H9 (cell line): ENCODE data around the gene ENKUR. TPM values are rescaled to one million over a fixed set of nuclear protein-coding genes. Genes with fewer than 3 reads are reported as not detected.

Experiments used
- DNase-seq: peaks from one replicate; pipeline ENCODE4 v3.0.0-alpha.2; 2017
- H2AFZ ChIP-seq: one replicate; pipeline ENCODE4 v1.6.1; 2013; ENCODE audit warnings: mild to moderate bottlenecking, low read length, control low read depth, moderate library complexity
- H2AK5ac ChIP-seq: 2 replicates; pipeline ENCODE4 v1.6.1; 2013; ENCODE audit warnings: low read length, control low read depth, mixed read lengths; ENCODE audit not compliant: insufficient read length
- H2BK120ac ChIP-seq: one replicate; pipeline ENCODE4 v1.6.1; 2013; ENCODE audit warnings: low read depth, mild to moderate bottlenecking, low read length, control low read depth, inconsistent platforms; ENCODE audit not compliant: poor library complexity, severe bottlenecking
- H2BK12ac ChIP-seq: 2 replicates; pipeline ENCODE4 v1.6.1; 2013; ENCODE audit warnings: low read length, control low read depth, mixed read lengths, low read depth; ENCODE audit not compliant: insufficient read length
- H2BK15ac ChIP-seq: 2 replicates; pipeline ENCODE4 v1.6.1; 2013; ENCODE audit warnings: low read depth, low read length, control low read depth
- H2BK20ac ChIP-seq: one replicate; pipeline ENCODE4 v1.6.1; 2013; ENCODE audit warnings: low read depth, mild to moderate bottlenecking, low read length, control low read depth, inconsistent platforms; ENCODE audit not compliant: poor library complexity, severe bottlenecking
- H2BK5ac ChIP-seq: 2 replicates; pipeline ENCODE4 v1.6.1; 2013; ENCODE audit warnings: low read length, control low read depth, mixed read lengths; ENCODE audit not compliant: insufficient read length
- H3K14ac ChIP-seq: 2 replicates; pipeline ENCODE4 v1.6.1; 2013; ENCODE audit warnings: low read length, control low read depth; ENCODE audit not compliant: insufficient read depth
- H3K18ac ChIP-seq: 2 replicates; pipeline ENCODE4 v1.6.1; 2013; ENCODE audit warnings: low read depth, mild to moderate bottlenecking, mixed read lengths, low read length, control low read depth; ENCODE audit not compliant: insufficient read length
- H3K23ac ChIP-seq: 2 replicates; pipeline ENCODE4 v1.6.1; 2013; ENCODE audit warnings: low read length, control low read depth, mixed read lengths, low read depth; ENCODE audit not compliant: insufficient read length
- H3K23me2 ChIP-seq: 2 replicates; pipeline ENCODE4 v1.6.1; 2013; ENCODE audit warnings: low read depth, mild to moderate bottlenecking, mixed read lengths, low read length, control low read depth; ENCODE audit not compliant: insufficient read length, poor library complexity, severe bottlenecking
- H3K27ac ChIP-seq: 2 replicates; pipeline ENCODE4 v1.5.1; 2013; ENCODE audit warnings: low read length, control low read depth, mixed read lengths, low read depth; ENCODE audit not compliant: insufficient read length
- H3K27me3 ChIP-seq: 2 replicates; pipeline ENCODE4 v1.6.1; 2013; ENCODE audit warnings: low read length, control low read depth, inconsistent platforms; ENCODE audit not compliant: insufficient read depth
- H3K4ac ChIP-seq: 2 replicates; pipeline ENCODE4 v1.6.1; 2013; ENCODE audit warnings: low read depth, mild to moderate bottlenecking, control low read depth, inconsistent platforms, low read length, moderate library complexity
- H3K4me1 ChIP-seq: 2 replicates; pipeline ENCODE4 v1.6.1; 2013; ENCODE audit warnings: low read length, control low read depth, inconsistent platforms; ENCODE audit not compliant: insufficient read depth
- H3K4me2 ChIP-seq: 2 replicates; pipeline ENCODE4 v1.6.1; 2013; ENCODE audit warnings: low read length, control low read depth, mixed read lengths; ENCODE audit not compliant: insufficient read length, insufficient read depth
- H3K56ac ChIP-seq: 2 replicates; pipeline ENCODE4 v1.6.1; 2013; ENCODE audit warnings: low read depth, mild to moderate bottlenecking, mixed read lengths, low read length, control low read depth; ENCODE audit not compliant: insufficient read length
- H3K79me1 ChIP-seq: 2 replicates; pipeline ENCODE4 v1.6.1; 2013; ENCODE audit warnings: low read depth, mild to moderate bottlenecking, moderate library complexity, low read length, control low read depth, inconsistent platforms; ENCODE audit not compliant: insufficient read depth, poor library complexity, severe bottlenecking
- H3K79me2 ChIP-seq: 2 replicates; pipeline ENCODE4 v1.6.1; 2013; ENCODE audit warnings: low read length, control low read depth, inconsistent platforms; ENCODE audit not compliant: insufficient read depth
- H3K9ac ChIP-seq: 2 replicates; pipeline ENCODE4 v1.6.1; 2013; ENCODE audit warnings: low read length, control low read depth, mixed read lengths; ENCODE audit not compliant: insufficient read length; ENCODE audit errors: extremely low read depth
- H3K9me3 ChIP-seq: one replicate; pipeline ENCODE4 v1.6.1; 2013; ENCODE audit warnings: low read depth, low read length, inconsistent platforms; ENCODE audit not compliant: control insufficient read depth
- H3T11ph ChIP-seq: one replicate; pipeline ENCODE4 v1.6.1; 2013; ENCODE audit warnings: mild to moderate bottlenecking, low read length, control low read depth, inconsistent platforms
- H4K20me1 ChIP-seq: one replicate; pipeline ENCODE4 v1.6.1; 2013; ENCODE audit not compliant: control insufficient read depth, insufficient read length, insufficient read depth
- H4K5ac ChIP-seq: 2 replicates; pipeline ENCODE4 v1.6.1; 2013; ENCODE audit warnings: low read depth, mild to moderate bottlenecking, mixed read lengths, low read length, control low read depth; ENCODE audit not compliant: insufficient read length
- H4K8ac ChIP-seq: replicated peaks from 2 replicates; pipeline ENCODE4 v1.6.1; 2013; ENCODE audit warnings: low read length, control low read depth, mixed read lengths, low read depth; ENCODE audit not compliant: insufficient read length
- H4K91ac ChIP-seq: 2 replicates; pipeline ENCODE4 v1.6.1; 2013; ENCODE audit warnings: low read depth, mild to moderate bottlenecking, moderate library complexity, mixed read lengths, low read length, control low read depth; ENCODE audit not compliant: insufficient read length
- H3K27ac Mint-ChIP-seq, 3 experiments: 2 replicates in 2 of 3; 3 replicates in 1 of 3; pipeline ENCODE4 v1.8.0; 2020 to 2021; ENCODE audit warnings: mixed read lengths in 3 of 3, mild to moderate bottlenecking in 1 of 3, moderate library complexity in 1 of 3
- H3K27me3 Mint-ChIP-seq: 2 replicates; pipeline ENCODE4 v1.8.0; 2021; ENCODE audit warnings: low read depth, mild to moderate bottlenecking, moderate library complexity, mixed read lengths
- H3K36me3 Mint-ChIP-seq, 3 experiments: 2 replicates in 2 of 3; 3 replicates in 1 of 3; pipeline ENCODE4 v1.8.0; 2020 to 2021; ENCODE audit warnings: low read depth in 3 of 3, mixed read lengths in 3 of 3; ENCODE audit not compliant: insufficient read depth in 1 of 3
- H3K4me1 Mint-ChIP-seq, 2 experiments: 2 replicates each; pipeline ENCODE4 v1.8.0; 2020; ENCODE audit warnings: mixed read lengths in 2 of 2
- H3K4me3 Mint-ChIP-seq, 2 experiments: 2 replicates in 1 of 2; 3 replicates in 1 of 2; pipeline ENCODE4 v1.8.0; 2020 to 2021; ENCODE audit warnings: mild to moderate bottlenecking in 2 of 2, mixed read lengths in 2 of 2, moderate library complexity in 1 of 2
- H3K9me3 Mint-ChIP-seq, 2 experiments: 2 replicates in 1 of 2; 3 replicates in 1 of 2; pipeline ENCODE4 v1.8.0; 2020; ENCODE audit warnings: mild to moderate bottlenecking in 2 of 2, mixed read lengths in 2 of 2, moderate library complexity in 1 of 2
- CTCF ChIP-seq: fragments of 200-600 bp; sonication (generic); conservative IDR thresholded peaks from 3 replicates; pipeline ENCODE4 v1.8.0; 2021; ENCODE audit warnings: antibody characterized with exemption, mild to moderate bottlenecking
- WGBS: extraction: QIAGEN DNeasy Blood & Tissue Kit; methylation state at CpG from one replicate; pipeline ENCODE4 v1.1.7; 2013; ENCODE audit warnings: missing lambda C conversion rate, low lambda C conversion rate, mixed read lengths; ENCODE audit not compliant: insufficient read length; ENCODE audit errors: extremely low coverage; 5-methylcytosine and 5-hydroxymethylcytosine counted together
- total RNA-seq: library from RNA; stranded (reverse); gene quantifications from 2 replicates; pipeline ENCODE4 v1.2.1, GENCODE V29; 2021

The ENKUR gene
- total RNA-seq, 1 experiment from 2014 or later: not detected

- H3K36me3 Mint-ChIP-seq: peaks cover 0 to 2% (median 0%) of the 10 kb centered on the region in 3 experiments; a peak in 1 of 7 replicates
- Histone ChIP-seq H2AFZ (no peak overlapping the region), H3K79me2 (no peaks in the 10 kb centered on the region), H3K4ac (no peak overlapping the region), H3K4me2 (no peak overlapping the region), H2AK5ac (no peak overlapping the region), H3K4me1 (no peaks in the 10 kb centered on the region), H3K18ac (no peak overlapping the region), H3K23ac (no peak overlapping the region), H4K91ac (no peak overlapping the region), H3K79me1 (no peaks in the 10 kb centered on the region), H3K9ac (no peak overlapping the region), H3K56ac (no peak overlapping the region), H4K20me1 (no peaks in the 10 kb centered on the region), H3K27ac (no peak overlapping the region), H3K27me3 (no peaks in the 10 kb centered on the region), H3K14ac (no peak overlapping the region), H2BK12ac (no peak overlapping the region), H2BK120ac (no peak overlapping the region), H3K9me3 (no peaks in the 10 kb centered on the region), H3K23me2 (no peaks in the 10 kb centered on the region), H2BK20ac (no peak overlapping the region), H3T11ph (no peak overlapping the region), H2BK15ac (no peak overlapping the region), H4K8ac (no peak overlapping the region), H2BK5ac (no peak overlapping the region), H4K5ac (no peak overlapping the region)
- no peak overlapping the region for H3K27ac Mint-ChIP-seq
- no peak overlapping the region for H3K4me3 Mint-ChIP-seq
- no peak for TF ChIP-seq CTCF
- peaks cover 0 to 2% of the 10 kb centered on the region in 2 experiments; a peak in 2 of 5 replicates for H3K9me3 Mint-ChIP-seq
- H3K27me3 Mint-ChIP-seq: peaks cover 2% of the 10 kb centered on the region
- peaks cover 3% of the 10 kb centered on the region in 2 experiments; a peak in 3 of 4 replicates for H3K4me1 Mint-ChIP-seq
- DNase-seq: no peak
- no CpG with 5 or more reads among the region's 1 CpG for WGBS
These were observed 36.1 kb upstream of the ENKUR start for GRCh38 chr10:25052012-25052411.
